ENCODE data around the gene RAB5IF. TPM values are rescaled to one million over a fixed set of nuclear protein-coding genes. Genes with fewer than 3 reads are reported as not detected.

RAB5IF gene
- polyA plus RNA-seq, 1 donor from 2014 or later: 205 TPM

DNA sequence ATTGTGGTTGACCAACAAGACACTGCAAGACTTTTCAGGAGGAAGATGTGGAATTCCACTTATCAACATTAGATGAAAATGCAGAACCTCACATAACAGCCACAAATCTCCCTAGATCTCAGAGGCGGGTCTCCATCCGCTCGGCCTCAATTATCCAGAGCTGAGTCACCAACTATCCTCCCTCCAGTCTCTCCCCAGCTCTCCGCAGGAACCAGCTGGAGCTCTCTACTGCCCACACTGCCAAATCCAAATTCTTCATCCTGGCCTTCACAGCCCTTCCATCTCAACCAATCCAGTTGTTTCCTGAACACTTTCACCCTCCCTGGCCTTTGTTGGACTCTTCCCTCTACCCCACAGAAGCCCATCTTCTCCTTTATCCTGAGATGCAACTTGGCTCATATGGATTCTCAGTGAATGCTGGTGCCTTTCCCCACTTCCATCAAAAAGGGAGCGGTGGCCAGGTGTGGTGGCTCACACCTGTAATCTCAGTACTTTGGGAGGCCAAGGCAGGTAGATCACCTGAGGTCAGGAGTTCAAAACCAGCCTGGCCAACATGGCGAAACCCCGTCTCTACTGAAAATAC is 35.6 kb upstream of the RAB5IF start:
- H3K9me2 ChIP-seq (ENCODE audit: insufficient read depth, low read length): no peaks in the 10 kb centered on the region
- H4K20me1 ChIP-seq (ENCODE audit: insufficient read depth): no peaks in the 10 kb centered on the region
- no peaks in the 10 kb centered on the region for H3K36me3 ChIP-seq (ENCODE audit: insufficient read depth, low read length)
- H3K79me2 ChIP-seq (replicated peaks; ENCODE audit: insufficient read depth, low read length): peaks cover 2% of the 10 kb centered on the region
- H3K27me3 ChIP-seq (ENCODE audit: insufficient read depth, low read depth, low read length): peaks cover 16% of the 10 kb centered on the region
- H2AFZ ChIP-seq (ENCODE audit: low read depth, low read length): no peak overlapping the region
- H3K9ac ChIP-seq (ENCODE audit: low read length): no peak overlapping the region
- no peaks in the 10 kb centered on the region for H3K9me3 ChIP-seq (ENCODE audit: low read length)
- H3K4me3 ChIP-seq (ENCODE audit: low read length): no peak overlapping the region
- H3K27ac ChIP-seq (ENCODE audit: low read length): no peak overlapping the region
- no peak for TF ChIP-seq EP300 (conservative IDR thresholded peaks at IDR 0.05; ENCODE audit: poor library complexity, severe bottlenecking)
- no peak for TF ChIP-seq POLR2AphosphoS5 (IDR thresholded peaks at IDR 0.05)
- no peak for TF ChIP-seq MXI1 (conservative IDR thresholded peaks at IDR 0.05; ENCODE audit: poor library complexity, severe bottlenecking)
- no peak for TF ChIP-seq SMC3 (conservative IDR thresholded peaks at IDR 0.05; ENCODE audit: poor library complexity)
- TF ChIP-seq TAF1 (IDR thresholded peaks at IDR 0.05; ENCODE audit: low read depth): no peak
- TF ChIP-seq RAD21 (conservative IDR thresholded peaks at IDR 0.05): no peak
- TF ChIP-seq, protein P1, sequence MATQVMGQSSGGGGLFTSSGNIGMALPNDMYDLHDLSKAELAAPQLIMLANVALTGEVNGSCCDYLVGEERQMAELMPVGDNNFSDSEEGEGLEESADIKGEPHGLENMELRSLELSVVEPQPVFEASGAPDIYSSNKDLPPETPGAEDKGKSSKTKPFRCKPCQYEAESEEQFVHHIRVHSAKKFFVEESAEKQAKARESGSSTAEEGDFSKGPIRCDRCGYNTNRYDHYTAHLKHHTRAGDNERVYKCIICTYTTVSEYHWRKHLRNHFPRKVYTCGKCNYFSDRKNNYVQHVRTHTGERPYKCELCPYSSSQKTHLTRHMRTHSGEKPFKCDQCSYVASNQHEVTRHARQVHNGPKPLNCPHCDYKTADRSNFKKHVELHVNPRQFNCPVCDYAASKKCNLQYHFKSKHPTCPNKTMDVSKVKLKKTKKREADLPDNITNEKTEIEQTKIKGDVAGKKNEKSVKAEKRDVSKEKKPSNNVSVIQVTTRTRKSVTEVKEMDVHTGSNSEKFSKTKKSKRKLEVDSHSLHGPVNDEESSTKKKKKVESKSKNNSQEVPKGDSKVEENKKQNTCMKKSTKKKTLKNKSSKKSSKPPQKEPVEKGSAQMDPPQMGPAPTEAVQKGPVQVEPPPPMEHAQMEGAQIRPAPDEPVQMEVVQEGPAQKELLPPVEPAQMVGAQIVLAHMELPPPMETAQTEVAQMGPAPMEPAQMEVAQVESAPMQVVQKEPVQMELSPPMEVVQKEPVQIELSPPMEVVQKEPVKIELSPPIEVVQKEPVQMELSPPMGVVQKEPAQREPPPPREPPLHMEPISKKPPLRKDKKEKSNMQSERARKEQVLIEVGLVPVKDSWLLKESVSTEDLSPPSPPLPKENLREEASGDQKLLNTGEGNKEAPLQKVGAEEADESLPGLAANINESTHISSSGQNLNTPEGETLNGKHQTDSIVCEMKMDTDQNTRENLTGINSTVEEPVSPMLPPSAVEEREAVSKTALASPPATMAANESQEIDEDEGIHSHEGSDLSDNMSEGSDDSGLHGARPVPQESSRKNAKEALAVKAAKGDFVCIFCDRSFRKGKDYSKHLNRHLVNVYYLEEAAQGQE (IDR thresholded peaks at IDR 0.05; ENCODE audit: borderline replicate concordance): no peak
- TF ChIP-seq CTCF (IDR thresholded peaks at IDR 0.05; ENCODE audit: poor library complexity, severe bottlenecking): no peak
- no peak for TF ChIP-seq EZH2 (IDR thresholded peaks at IDR 0.05; ENCODE audit: borderline replicate concordance, insufficient read depth, low read length, poor library complexity, severe bottlenecking)
- no peaks in the 10 kb centered on the region for H3F3A ChIP-seq (ENCODE audit: insufficient read depth, low read length, poor library complexity, severe bottlenecking)
- H3K4me2 ChIP-seq (ENCODE audit: low read length): no peak overlapping the region

DNA sequence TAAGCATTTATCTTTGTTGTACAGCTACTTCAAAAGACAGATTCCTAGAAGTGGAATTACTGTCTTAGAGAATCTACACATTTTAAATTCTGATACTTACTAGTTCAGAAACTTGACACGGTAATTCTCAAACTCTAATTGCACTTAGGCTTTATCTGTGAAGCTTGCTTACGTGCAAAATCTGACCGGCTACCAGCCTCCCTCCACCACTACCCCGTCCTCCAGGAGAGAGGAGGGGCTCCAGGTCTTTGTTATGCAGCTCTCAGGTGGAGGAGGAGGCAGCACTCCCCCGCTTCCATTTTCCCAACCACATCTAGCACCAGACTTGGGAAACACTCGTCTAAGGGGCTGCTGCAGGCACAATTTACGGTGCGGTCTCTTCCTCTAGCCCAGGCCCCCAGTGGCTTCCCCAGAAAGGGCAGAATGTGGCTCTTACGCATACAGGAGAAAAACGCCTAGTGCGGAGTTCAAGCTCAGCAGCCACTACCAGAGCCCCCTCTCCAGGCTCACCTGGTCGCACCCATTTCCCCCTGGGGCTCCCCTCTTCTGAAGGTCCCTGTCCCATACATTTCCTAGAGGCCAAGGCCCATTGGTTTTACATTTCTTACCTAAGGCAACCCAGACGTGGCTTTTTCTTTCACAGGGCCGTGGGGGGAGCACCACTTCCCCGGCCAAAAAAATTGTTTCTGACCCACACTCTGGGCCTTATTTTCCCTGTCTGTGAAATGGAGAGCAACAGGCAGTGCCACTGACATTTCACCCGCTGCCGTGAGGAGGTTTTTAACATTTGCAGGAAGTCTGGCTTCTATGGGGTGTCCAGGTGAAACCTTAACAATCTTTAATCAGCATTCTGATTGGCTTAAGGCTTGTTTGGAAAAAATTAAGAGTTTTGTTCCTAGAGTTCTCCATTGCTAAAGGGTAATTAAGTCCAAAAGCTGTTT is 33.7 kb upstream of the RAB5IF start:
- Histone ChIP-seq H3F3A (ENCODE audit: insufficient read depth, low read length, poor library complexity, severe bottlenecking) (no peaks in the 10 kb centered on the region), H3K9me3 (ENCODE audit: low read length) (no peaks in the 10 kb centered on the region), H3K36me3 (ENCODE audit: insufficient read depth, low read length) (no peaks in the 10 kb centered on the region), H3K9ac (ENCODE audit: low read length) (no peak overlapping the region), H3K27me3 (ENCODE audit: insufficient read depth, low read depth, low read length) (peaks cover 22% of the 10 kb centered on the region), H4K20me1 (ENCODE audit: insufficient read depth) (no peaks in the 10 kb centered on the region), H2AFZ (ENCODE audit: low read depth, low read length) (no peak overlapping the region), H3K9me2 (ENCODE audit: insufficient read depth, low read length) (no peaks in the 10 kb centered on the region), H3K27ac (ENCODE audit: low read length) (no peak overlapping the region), H3K4me3 (ENCODE audit: low read length) (no peak overlapping the region), H3K79me2 (replicated peaks; ENCODE audit: insufficient read depth, low read length) (peaks cover 21% of the 10 kb centered on the region), H3K4me2 (ENCODE audit: low read length) (no peak overlapping the region)
- TF ChIP-seq, protein P1 (IDR thresholded peaks at IDR 0.05; ENCODE audit: borderline replicate concordance): no peak
- TF ChIP-seq MXI1 (conservative IDR thresholded peaks at IDR 0.05; ENCODE audit: poor library complexity, severe bottlenecking): no peak
- TF ChIP-seq POLR2AphosphoS5 (IDR thresholded peaks at IDR 0.05): no peak
- no peak for TF ChIP-seq EP300 (conservative IDR thresholded peaks at IDR 0.05; ENCODE audit: poor library complexity, severe bottlenecking)
- TF ChIP-seq CTCF (IDR thresholded peaks at IDR 0.05; ENCODE audit: poor library complexity, severe bottlenecking): no peak
- no peak for TF ChIP-seq RAD21 (conservative IDR thresholded peaks at IDR 0.05)
- TF ChIP-seq TAF1 (IDR thresholded peaks at IDR 0.05; ENCODE audit: low read depth): no peak
